Activated CD4-positive, alpha-beta T cell treated with anti-CD3 and anti-CD28 coated beads, Interleukin-2, amount 50 U/mL, for 1 hour (primary cell): ENCODE measurements around the gene PHF2.

Source experiments
- DNase-seq: peaks from one replicate; pipeline ENCODE4 v3.0.0-alpha.2; 2020

Gene PHF2

GRCh38 chr9:93576258-93577077, at the start of gene PHF2:
Gene PHF2, plus strand, starts transcription at chr9:93576584. Its CDS starts 190 bp downstream, at chr9:93576774.
- DNase-seq = peak; percentile 39

- no peak for DNase-seq
Measured at GRCh38 chr9:93531374-93531773, 45.0 kb upstream of the PHF2 start.

- no peak for DNase-seq
Measured at GRCh38 chr9:93532141-93532540, 44.2 kb upstream of the PHF2 start.

GRCh38 chr9:93533863-93534262, 42.5 kb upstream of the PHF2 start:
- DNase-seq = no peak

GRCh38 chr9:93536167-93536566, 40.2 kb upstream of the PHF2 start:
- DNase-seq = no peak

- DNase-seq = no peak
Measured at GRCh38 chr9:93536874-93537273, 39.5 kb upstream of the PHF2 start.

- no peak for DNase-seq
Measured at GRCh38 chr9:93540305-93540704, 36.1 kb upstream of the PHF2 start.

GRCh38 chr9:93541005-93541404, 35.4 kb upstream of the PHF2 start:
- no peak for DNase-seq

- no peak for DNase-seq
Measured at GRCh38 chr9:93541581-93542349, 34.6 kb upstream of the PHF2 start.

GRCh38 chr9:93543117-93543516, 33.3 kb upstream of the PHF2 start:
- no peak for DNase-seq

- DNase-seq = no peak
Measured at GRCh38 chr9:93546356-93546755, 30.0 kb upstream of the PHF2 start.

GRCh38 chr9:93549611-93550010, 26.8 kb upstream of the PHF2 start:
- DNase-seq = no peak

GRCh38 chr9:93552923-93553322, 23.5 kb upstream of the PHF2 start:
- no peak for DNase-seq

- DNase-seq = no peak
Measured at GRCh38 chr9:93555370-93555769, 21.0 kb upstream of the PHF2 start.

GRCh38 chr9:93557366-93558137, 18.8 kb upstream of the PHF2 start:
- no peak for DNase-seq

GRCh38 chr9:93558503-93558902, 17.9 kb upstream of the PHF2 start:
- DNase-seq = no peak

GRCh38 chr9:93560991-93561390, 15.4 kb upstream of the PHF2 start:
- no peak for DNase-seq

GRCh38 chr9:93562157-93562556, 14.2 kb upstream of the PHF2 start:
- DNase-seq = no peak

- DNase-seq = no peak
Measured at GRCh38 chr9:93565089-93565488, 11.3 kb upstream of the PHF2 start.

- DNase-seq = peak; percentile 99
Measured at GRCh38 chr9:93566408-93567270, 9.7 kb upstream of the PHF2 start.

GRCh38 chr9:93567271-93567959, 9.0 kb upstream of the PHF2 start:
- no peak for DNase-seq

- DNase-seq = no peak
Measured at GRCh38 chr9:93568169-93568568, 8.2 kb upstream of the PHF2 start.
